H4 (cell line): Measurements from ENCODE around the gene AQP3. TPM values are rescaled to one million over a fixed set of nuclear protein-coding genes. Genes with fewer than 3 reads are reported as not detected.
"Not testable (repeated sequence)": the region's sequence is repeated elsewhere in the genome, so short reads cannot be mapped to it uniquely, and the experiment has no call there.

Source experiments
- DNase-seq: peaks from one replicate; pipeline ENCODE4 v3.0.0-alpha.2; 2015; ENCODE audit warnings: low spot score
- total RNA-seq: library from RNA; depleted of rRNA; stranded (reverse); fragments of >200 nt; shearing (Covaris generic); gene quantifications from 2 replicates; pipeline ENCODE4 v1.2.3, GENCODE V29; 2014

AQP3 gene
- total RNA-seq, 1 experiment from 2014 or later: 18.3 TPM

DNA sequence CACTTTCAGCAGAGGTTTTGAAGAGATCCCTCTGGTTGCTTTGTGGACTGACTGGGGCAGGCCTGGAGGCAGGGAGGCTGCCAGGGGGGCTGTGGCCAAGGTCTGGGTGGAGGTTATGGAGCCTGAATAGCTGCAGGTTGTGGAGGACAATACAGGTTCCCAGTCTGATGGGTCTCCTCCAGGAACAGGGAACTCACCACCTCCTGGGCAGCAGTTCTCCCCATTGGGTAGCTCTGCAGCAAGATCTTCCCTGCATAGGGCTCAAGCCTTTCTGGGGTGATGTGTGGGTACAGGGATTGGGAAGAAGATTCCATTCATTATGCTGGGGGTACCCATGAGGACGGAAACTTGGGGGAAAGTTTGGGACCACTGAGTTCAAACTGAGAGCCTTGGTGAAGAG, 6.8 kb downstream of the AQP3 start:
- DNase-seq: no peak

DNA sequence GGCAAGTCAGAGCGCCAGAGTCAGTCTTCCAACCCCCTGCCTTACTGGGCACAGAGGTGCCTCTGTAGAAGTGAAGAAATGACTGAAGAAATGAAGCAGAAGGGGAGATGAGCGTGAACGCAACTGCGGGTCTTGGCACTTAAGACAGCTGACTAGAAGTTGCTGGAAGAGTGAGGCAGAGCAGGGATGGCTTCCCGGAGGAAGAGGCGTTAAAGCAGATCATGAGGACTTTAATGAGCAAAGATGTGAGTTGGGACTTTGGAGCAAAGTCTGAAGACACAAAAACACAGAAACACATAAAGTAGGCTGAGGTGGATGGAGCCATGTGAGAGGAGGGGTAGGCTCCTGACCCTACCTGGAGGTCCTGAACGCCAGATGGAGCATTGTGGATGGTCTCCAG, 7.2 kb downstream of the AQP3 start:
- DNase-seq: no peak

DNA sequence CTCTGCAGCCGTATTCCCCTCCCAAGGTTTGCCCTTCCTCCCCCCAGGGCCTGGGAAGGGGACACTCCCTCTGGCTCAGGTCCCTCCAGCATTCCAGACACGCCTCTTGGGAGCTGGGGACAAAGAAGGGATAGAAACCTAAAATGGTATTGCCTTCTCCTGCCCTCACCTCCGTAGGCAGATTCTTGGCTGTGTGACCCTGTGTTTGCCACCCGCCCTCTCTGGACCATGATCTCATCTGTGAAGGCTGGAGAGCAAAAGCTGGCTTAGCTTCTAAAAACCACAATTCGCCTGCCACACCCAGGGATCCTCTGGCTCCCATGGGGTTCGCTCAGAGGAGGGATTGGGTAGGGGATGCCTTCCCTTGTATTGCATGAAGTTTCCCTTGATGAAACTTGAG, 7.7 kb downstream of the AQP3 start:
- no peak for DNase-seq

DNA sequence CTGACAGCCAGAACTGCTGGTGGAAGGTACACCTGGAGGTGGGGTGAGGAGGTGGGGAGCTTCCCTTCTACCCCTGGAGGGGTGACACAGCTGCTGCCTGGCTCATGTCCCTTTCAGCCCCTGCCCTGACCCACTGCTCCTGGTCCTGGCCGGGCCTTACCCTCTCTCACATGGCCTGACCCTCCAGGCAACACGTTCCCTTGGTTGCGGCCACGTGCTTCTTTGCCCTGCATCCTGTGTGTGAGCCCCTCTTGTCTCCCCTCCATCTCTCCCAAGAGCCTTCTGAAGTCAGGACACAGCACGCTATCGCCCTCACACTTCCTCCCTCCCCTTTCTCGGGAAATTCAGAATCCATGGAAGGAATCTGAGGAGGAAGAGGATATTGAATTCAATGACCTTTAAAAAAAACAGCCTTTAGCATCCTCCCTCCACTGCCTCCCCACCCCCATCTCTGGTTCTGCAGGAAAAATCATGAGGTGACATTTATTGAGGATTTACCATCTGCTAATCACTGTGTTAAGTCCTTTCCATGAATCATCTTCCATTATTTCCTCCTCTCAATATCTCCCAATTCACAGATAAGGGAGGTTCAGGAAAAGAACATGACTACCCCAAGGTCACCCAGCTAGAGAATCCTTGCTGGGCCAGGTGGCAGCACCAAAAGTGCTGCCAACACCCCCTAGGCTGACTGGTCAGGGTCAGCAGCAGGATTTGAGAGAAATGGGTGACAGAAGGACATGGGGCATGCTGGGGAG, 8.3 kb downstream of the AQP3 start:
- no peak for DNase-seq

DNA sequence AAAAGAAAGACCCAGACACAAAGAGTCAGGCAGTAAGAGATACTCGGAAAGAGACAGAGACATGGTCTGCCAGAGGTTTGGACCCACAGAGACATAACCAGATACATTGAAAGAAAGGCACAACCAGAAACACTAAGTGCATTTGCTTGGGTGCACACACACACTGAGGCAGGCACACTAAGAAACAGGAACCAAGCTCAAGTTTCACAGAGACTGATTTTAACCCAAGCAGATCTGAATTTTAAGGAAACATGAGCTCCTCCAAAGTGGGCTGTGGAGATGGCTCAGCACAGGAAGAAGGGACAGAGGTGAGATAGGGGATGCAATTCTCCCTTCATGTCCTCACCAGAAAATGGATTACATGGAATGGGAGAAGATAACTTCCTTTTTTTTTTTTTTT, 9.5 kb downstream of the AQP3 start:
- no peak for DNase-seq

DNA sequence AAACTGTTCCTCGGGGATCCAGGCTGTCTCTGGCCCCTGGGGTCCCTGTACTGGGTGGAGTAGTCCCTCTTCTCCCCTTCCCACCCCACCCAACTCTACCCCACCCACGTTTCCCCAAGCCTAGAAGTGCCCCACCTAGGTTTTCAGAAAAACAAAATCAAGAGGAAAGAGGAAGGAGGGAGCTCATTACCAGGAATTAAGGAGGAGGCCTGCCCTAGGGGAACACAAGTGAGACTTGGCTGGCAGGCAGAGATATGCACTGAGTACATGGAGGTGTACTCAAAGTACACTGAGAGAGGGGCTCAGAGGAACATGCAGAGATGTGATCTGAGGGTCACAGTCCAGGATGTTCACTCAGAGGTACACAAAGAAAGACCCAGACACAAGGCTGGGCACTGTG, 10.2 kb downstream of the AQP3 start:
- no peak for DNase-seq

DNA sequence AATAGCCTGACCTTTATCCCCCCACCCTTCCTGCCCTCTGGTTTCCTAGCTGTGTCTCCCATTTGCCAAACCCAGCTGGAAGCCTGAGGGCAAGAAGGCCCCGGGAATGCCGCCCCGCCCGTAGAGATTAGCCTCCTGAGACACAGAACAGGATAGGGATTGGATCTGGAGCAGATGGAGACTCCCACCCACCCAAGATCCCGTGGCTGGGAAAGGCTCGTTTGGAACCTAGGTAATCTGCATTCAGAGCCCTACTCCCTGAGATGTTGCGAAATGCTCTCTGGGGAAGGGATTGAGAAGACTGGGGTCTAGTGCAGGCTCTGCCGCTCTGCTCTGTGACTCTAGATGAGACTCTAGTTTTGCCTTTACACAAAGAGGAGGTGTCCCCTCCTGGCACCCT, 10.9 kb downstream of the AQP3 start:
- no peak for DNase-seq

DNA sequence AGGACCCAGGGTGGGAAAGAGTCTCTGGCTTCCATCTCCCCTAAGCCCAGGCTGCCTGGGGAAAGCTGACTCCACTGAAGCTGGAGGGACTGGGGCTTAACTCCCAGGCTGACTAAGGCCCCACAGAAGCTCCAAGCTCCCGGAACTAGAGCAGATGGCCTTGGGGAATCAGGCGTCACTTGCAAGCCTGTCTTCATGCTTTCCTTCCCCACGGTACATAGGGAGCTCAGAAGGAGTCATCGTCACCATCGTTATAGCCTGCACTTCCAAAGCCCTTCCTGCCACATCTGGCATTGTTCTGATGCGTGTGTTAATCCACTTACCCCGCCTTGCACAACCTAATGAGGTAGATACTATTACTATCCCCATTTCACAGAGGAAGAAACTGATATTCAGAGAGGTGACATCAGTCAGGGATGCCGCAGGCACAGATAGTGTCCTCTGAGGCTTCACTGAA, 11.5 kb downstream of the AQP3 start:
- DNase-seq: no peak

DNA sequence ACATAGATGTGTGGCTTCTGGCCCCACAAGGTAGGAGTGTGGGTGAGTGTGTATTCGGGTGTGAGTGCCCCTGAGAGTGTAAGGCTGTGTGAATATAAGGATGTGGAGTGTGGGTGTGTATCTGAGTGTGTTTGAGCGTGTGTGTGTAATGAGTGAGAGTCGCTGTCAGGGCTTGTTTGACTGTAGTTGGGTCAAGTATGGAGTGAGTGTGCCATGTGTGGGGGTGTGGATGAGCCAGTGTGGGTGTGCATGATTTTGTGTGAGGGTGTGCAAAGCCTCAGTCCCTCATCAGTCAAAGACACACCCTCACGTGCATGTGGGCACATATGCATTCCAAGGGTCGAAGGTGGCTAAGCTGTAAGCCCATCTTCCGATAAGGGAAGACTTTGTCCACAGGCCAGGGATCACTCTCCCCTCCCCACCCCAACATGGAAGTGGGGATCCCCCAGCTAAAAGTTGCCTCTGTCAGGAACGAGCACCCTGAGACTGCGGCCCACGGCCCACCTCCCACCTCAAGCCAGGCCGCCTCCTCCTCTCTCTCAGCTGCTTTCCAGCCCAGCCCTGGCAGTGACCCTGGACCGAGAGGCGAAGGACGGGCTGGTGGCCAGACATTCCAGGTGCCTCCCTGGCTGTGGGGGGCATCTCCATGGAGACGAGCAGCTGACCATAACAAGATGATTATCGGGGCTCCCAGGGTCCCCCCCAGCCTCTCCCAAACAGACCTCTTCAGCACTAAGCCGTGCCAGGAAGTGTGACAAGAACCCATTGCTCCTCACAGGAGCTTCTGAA, 12.9 kb downstream of the AQP3 start:
- DNase-seq: no peak

DNA sequence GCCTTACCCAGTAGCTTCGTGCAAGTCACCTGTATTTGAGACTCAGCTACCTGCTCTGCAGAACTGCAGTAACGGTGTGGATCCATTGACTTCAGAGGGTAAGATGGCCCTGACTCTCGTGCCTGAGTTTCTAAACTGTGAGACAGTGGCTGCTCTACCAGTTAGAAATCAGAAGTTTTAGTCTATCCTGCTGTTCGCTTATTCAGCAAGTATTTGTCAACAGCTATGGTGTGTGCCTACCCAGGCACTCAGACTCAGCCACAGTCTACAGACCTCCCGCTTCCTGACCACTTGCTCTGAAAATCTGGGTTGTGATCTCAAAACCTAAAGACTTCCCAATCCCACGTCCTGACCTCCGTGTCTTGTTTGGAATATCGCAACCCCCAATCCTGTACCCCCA, 13.5 kb downstream of the AQP3 start:
- no peak for DNase-seq

DNA sequence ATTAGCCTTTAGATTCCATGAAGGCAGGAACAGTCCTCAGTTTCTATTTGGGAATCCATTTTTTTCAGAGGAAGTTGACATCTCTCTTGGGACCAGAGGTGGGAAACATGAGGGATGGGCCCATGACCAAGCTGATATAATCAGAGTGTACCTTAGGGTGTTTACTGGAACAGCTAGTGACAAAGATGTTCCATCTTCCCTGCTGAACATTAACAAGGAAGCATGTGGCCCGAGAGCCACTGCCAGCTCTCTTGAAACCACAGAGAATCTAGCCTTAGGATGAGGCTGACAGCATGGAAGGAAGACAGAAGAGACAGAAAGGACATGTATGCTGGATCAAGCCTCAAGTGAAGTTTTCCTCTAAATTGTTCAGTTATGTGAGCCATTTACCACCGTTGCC, 16.0 kb downstream of the AQP3 start:
- no peak for DNase-seq

DNA sequence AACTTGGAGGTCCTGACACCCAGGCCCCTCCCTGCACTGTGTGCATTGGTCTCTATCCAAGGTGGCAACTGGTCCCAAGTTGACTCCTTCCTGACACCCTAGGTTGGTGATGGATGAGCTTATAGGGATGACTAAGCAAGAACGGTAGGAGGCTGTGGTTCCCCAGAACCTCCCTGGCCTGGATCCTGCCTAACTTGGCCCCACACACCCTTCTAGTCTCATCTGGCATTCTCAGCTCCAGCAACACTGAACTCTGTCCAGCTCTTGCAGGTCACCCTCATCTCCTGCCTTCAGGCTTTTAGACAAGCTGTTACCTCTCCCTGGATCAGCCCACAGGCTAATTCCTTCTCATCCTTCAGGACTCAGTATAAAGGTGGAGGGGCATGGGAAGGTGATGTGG, 16.5 kb downstream of the AQP3 start:
- DNase-seq: no peak

DNA sequence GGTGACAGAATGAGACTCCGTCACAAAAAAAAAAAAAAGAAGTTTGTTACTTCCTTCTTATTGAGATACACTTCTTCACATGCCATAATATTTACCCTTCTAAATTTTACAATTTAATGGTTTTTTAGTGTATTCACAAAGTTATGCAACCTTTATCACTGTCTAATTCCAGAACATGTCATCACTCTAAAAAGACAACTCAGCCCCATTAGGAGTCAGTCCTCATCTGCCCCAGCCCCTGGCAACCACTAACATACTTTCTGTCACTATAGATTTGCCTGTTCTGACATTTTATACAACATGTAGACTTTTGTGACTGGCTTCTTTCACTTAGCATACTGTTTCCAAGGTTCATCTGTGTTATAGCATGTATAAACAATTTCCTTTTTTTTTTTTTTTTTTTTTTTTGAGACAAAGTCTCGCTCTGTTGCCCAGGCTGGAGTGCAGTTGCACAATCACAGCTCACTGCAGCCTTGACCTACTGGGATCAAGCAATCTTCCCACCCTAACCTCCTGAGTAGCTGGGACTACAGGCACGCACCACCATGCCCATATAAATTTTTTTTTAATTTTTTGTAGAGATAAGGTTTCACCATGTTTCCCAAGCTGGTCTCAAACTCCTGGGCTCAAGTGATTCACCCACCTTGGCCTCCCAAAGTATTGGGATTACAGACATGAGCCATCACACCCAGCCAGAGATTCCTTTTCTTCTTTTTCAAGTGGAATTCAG, 18.0 kb downstream of the AQP3 start:
- no peak for DNase-seq

DNA sequence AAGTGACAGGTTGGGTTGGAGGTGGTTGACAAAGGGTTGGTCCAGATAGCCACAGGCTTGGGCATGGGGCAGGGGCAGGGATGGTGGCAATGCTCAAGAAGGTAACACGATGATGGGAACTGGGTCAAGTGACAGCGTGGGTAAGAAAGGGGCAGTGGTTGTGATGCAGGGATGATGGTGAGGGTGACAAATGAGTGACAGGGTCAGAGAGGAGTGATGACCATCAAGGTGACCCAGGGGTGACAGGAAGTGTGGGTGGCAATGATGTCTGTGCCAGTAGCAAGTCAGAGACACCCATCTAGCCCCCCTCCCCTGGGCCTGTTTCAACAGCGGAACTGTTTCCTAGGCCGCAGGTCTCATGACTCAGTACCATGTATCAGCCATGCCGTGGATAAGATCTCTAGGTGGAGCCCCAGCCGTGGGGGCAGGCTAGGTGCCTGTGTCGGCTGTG, 20.5 kb downstream of the AQP3 start:
- DNase-seq: no peak

DNA sequence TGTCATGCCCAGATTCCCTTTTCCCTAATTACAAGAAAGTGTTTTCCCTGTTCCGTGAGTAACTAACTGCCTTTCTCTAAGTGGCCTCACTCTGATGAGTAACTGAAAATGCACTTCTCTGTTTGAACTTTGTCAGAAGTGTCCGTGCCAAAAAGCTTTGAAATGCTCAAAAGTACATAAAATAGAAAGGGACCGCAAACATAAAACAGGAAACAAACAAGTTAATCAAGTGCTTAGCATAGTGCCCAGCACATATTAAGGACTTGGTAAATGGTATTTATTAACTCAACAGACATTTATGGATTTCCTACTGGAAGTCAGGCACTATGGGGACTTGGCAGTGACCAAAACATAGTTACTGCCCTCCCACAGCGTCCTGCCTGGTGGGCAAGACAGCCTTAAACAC, 22.3 kb downstream of the AQP3 start:
- no peak for DNase-seq

DNA sequence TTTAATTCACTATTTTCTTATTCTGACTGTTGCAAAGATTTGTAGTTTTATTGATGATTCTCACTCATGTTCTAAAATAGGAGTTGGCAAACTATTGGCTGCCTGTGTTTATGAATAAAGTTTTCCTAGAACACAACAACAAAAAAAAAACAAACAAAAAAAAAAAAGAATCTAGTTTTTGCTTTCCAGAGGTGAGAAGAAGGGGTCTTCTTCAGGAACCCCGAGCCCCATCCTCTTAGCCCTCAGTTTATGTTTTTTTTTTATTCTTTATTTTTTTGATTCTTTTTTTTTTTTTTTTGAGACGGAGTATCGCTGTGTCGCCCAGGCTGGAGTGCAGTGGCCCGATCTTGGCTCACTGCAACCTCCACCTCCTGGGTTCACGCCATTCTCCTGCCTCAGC, 22.9 kb downstream of the AQP3 start:
- not testable (repeated sequence) for DNase-seq

DNA sequence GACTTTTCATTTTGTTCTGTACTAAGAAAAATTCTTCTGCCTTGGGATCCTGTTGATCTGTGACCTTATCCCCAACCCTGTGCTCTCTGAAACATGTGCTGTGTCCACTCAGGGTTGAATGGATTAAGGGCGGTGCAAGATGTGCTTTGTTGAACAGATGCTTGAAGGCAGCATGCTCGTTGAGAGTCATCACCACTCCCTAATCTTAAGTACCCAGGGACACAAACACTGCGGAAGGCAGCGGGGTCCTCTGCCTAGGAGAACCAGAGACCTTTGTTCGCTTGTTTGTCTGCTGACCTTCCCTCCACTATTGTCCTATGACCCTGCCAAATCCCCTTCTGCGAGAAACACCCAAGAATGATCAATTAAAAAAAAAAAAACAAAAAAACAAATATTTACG, 23.4 kb downstream of the AQP3 start:
- DNase-seq: not testable (repeated sequence)

DNA sequence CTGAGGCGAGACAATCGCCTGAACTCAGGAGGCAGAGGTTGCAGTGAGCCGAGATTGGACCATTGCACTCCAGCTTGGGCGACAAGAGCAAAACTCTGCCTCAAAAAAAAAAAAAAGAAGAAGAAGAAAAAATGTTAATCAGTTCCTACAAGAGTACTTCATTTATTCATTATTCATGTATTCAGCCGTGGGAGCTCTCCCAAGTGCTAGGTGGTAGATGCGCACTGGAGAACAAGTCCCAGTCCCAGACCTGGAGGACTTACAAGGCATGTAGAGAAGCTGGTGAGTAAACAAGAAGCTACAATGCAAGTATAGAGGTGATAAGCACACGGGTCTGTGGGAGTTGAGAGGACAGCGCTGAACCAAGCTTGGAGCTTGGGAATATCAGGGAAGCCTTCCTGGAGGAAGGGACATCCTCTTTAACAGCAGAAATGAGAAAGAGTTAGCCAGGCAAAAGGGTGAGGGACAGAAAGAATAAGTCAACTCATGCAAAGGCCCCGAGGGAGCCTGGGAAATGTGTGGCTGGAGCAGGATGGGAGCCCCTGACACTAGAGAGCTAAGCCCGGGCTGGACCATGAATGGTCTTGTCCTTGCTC, 27.6 kb downstream of the AQP3 start:
- no peak for DNase-seq

DNA sequence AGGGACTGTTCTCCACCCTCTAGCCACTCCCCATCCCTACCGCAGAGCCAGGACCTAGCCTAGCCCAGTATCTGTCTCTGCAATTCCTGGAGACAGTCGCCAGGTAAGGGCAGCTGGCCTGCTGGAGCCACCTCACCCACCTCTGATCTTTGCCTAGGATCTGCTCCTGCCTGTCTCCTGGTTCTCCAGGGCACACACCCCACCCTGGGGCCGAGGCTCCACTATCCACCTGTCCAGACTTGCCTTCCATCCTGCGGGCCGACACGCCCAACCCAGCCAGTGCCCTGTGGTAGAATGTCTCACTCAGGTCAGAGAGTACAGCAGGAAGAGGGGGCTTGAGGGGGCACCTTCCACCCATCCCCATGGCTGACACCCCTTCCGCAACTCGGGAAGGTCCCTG, 29.3 kb downstream of the AQP3 start:
- DNase-seq: no peak

DNA sequence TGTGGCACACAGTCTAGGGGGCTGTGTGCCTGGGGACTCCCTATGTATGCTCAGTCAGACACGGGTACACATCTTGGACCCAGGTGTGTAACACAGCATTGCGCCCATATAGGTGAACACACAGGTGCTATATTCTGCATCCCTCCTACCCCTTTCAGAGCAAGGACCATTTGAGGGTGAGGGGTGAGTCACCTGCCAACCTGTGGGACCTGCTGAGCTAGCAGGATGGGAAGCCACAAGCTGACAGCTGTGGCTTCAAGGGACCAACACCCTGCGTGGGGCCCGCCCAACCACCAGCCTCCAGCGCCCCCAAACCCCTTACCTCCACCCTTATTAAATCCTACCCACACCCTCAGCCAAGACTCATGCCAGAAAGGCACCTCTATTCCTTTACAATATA, 30.4 kb downstream of the AQP3 start:
- DNase-seq: no peak

DNA sequence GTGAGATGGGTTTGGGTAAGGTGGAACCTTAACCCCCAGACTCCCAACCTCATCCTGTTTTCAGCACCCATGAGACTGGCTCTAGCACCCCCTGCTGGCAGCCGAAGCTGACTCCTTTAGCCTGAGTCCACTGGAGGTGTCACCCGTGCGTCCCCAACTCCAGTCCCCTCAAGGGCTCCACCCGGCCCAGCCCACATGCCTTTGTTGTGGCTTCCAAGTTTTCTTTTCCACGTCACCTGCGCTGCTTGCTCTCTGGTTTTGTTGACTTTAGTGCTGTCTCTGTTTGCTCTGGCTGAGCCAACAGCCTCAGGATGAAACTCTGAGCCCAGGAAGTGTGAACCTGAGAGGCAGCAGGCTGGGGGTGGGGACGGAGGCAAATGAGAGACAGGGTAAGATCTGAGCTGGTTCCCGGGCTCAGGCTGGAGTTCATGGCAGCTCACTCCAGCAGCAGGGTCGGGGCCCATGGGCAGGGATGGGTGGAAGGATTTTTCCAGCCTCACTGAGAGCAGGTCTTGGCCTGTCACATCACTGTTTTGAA, 31.8 kb downstream of the AQP3 start:
- peak; percentile 61 for DNase-seq
